Adipocyte (in vitro differentiated cells): Measurements from ENCODE around the gene TRIM71.
"Not testable (repeated sequence)": the region's sequence is repeated elsewhere in the genome, so short reads cannot be mapped to it uniquely, and the experiment has no call there.

Source experiments
- DNase-seq: peaks from one replicate; pipeline ENCODE4 v3.0.0-alpha.2; 2015; ENCODE audit warnings: low read depth
- H3K27me3 ChIP-seq: replicated peaks from 2 replicates; pipeline ENCODE4 v1.7.0; 2013; ENCODE audit warnings: mild to moderate bottlenecking, low read length, moderate library complexity; ENCODE audit not compliant: control insufficient read depth, insufficient read depth
- H3K36me3 ChIP-seq: 2 replicates; pipeline ENCODE4 v1.7.0; 2013; ENCODE audit warnings: low read length, mild to moderate bottlenecking, moderate library complexity; ENCODE audit not compliant: control insufficient read depth, insufficient read depth, severe bottlenecking
- H3K4me1 ChIP-seq: 2 replicates; pipeline ENCODE4 v1.7.0; 2013; ENCODE audit warnings: mild to moderate bottlenecking, low read length, moderate library complexity; ENCODE audit not compliant: control insufficient read depth, insufficient read depth
- H3K4me3 ChIP-seq: 2 replicates; pipeline ENCODE4 v1.7.0; 2013; ENCODE audit warnings: mild to moderate bottlenecking, low read length, moderate library complexity
- H3K9ac ChIP-seq: 2 replicates; pipeline ENCODE4 v1.7.0; 2013; ENCODE audit warnings: mild to moderate bottlenecking, low read length, moderate library complexity
- H3K9me3 ChIP-seq: 2 replicates; pipeline ENCODE4 v1.7.0; 2013; ENCODE audit warnings: mild to moderate bottlenecking, low read length, moderate library complexity; ENCODE audit not compliant: control insufficient read depth

Gene TRIM71

GRCh38 chr3:32820430-32820829 lies 2.6 kb downstream of the TRIM71 start:
- Histone ChIP-seq H3K27me3 (peaks cover 37% of the 10 kb centered on the region), H3K9ac (no peak overlapping the region), H3K4me3 (no peak overlapping the region), H3K4me1 (peaks cover 9% of the 10 kb centered on the region), H3K9me3 (peaks cover 18% of the 10 kb centered on the region), H3K36me3 (no peaks in the 10 kb centered on the region)
- no peak for DNase-seq

- no peak overlapping the region for H3K9ac ChIP-seq
- H3K4me3 ChIP-seq, result peak overlapping the region; percentile 32
- peaks cover 9% of the 10 kb centered on the region for H3K4me1 ChIP-seq
- no peaks in the 10 kb centered on the region for H3K36me3 ChIP-seq
- peaks cover 18% of the 10 kb centered on the region for H3K9me3 ChIP-seq
- DNase-seq, result no peak
- peaks cover 44% of the 10 kb centered on the region for H3K27me3 ChIP-seq
Measured at GRCh38 chr3:32820971-32821685, 3.3 kb downstream of the TRIM71 start.

- Histone ChIP-seq H3K27me3 (peaks cover 44% of the 10 kb centered on the region), H3K9me3 (peaks cover 18% of the 10 kb centered on the region), H3K4me3 (peak overlapping the region; percentile 32), H3K9ac (no peak overlapping the region), H3K4me1 (peaks cover 9% of the 10 kb centered on the region), H3K36me3 (no peaks in the 10 kb centered on the region)
- DNase-seq, result no peak
Measured at GRCh38 chr3:32821686-32822296, 4.0 kb downstream of the TRIM71 start.

GRCh38 chr3:32822609-32823498 lies 5.1 kb downstream of the TRIM71 start:
- Histone ChIP-seq H3K4me1 (peaks cover 5% of the 10 kb centered on the region), H3K36me3 (no peaks in the 10 kb centered on the region), H3K27me3 (peaks cover 44% of the 10 kb centered on the region), H3K4me3 (no peak overlapping the region), H3K9ac (no peak overlapping the region), H3K9me3 (peaks cover 18% of the 10 kb centered on the region)
- DNase-seq, result no peak

GRCh38 chr3:32823641-32824184 lies 5.9 kb downstream of the TRIM71 start:
- not testable (repeated sequence) for H3K4me1 ChIP-seq, H3K9ac ChIP-seq, DNase-seq, H3K36me3 ChIP-seq, H3K4me3 ChIP-seq
- H3K27me3 ChIP-seq, result peaks cover 43% of the 10 kb centered on the region
- peaks cover 17% of the 10 kb centered on the region for H3K9me3 ChIP-seq

- peaks cover 23% of the 10 kb centered on the region for H3K27me3 ChIP-seq
- no peaks in the 10 kb centered on the region for H3K36me3 ChIP-seq
- H3K4me3 ChIP-seq, result no peak overlapping the region
- DNase-seq, result no peak
- H3K9ac ChIP-seq, result no peak overlapping the region
- H3K4me1 ChIP-seq, result peaks cover 5% of the 10 kb centered on the region
- H3K9me3 ChIP-seq, result no peaks in the 10 kb centered on the region
Measured at GRCh38 chr3:32825601-32826375, 8.0 kb downstream of the TRIM71 start.

GRCh38 chr3:32831062-32831461 lies 13.3 kb downstream of the TRIM71 start:
- Histone ChIP-seq H3K27me3 (peaks cover 16% of the 10 kb centered on the region), H3K9me3 (no peaks in the 10 kb centered on the region), H3K9ac (no peak overlapping the region), H3K36me3 (no peaks in the 10 kb centered on the region), H3K4me3 (no peak overlapping the region), H3K4me1 (no peaks in the 10 kb centered on the region)
- DNase-seq, result no peak

GRCh38 chr3:32831791-32832190 lies 14.0 kb downstream of the TRIM71 start:
- H3K9me3 ChIP-seq, result no peaks in the 10 kb centered on the region
- no peak overlapping the region for H3K9ac ChIP-seq
- H3K4me1 ChIP-seq, result no peaks in the 10 kb centered on the region
- peaks cover 22% of the 10 kb centered on the region for H3K27me3 ChIP-seq
- H3K36me3 ChIP-seq, result no peaks in the 10 kb centered on the region
- no peak for DNase-seq
- H3K4me3 ChIP-seq, result no peak overlapping the region

- H3K27me3 ChIP-seq, result peaks cover 22% of the 10 kb centered on the region
- H3K4me1 ChIP-seq, result no peaks in the 10 kb centered on the region
- no peaks in the 10 kb centered on the region for H3K9me3 ChIP-seq
- DNase-seq, result no peak
- no peak overlapping the region for H3K9ac ChIP-seq
- no peak overlapping the region for H3K4me3 ChIP-seq
- no peaks in the 10 kb centered on the region for H3K36me3 ChIP-seq
Measured at GRCh38 chr3:32832193-32832592, 14.4 kb downstream of the TRIM71 start.

GRCh38 chr3:32835049-32835371 lies 17.2 kb downstream of the TRIM71 start:
- no peak overlapping the region for H3K9ac ChIP-seq
- H3K4me3 ChIP-seq, result no peak overlapping the region
- H3K9me3 ChIP-seq, result no peaks in the 10 kb centered on the region
- no peaks in the 10 kb centered on the region for H3K4me1 ChIP-seq
- H3K36me3 ChIP-seq, result no peaks in the 10 kb centered on the region
- DNase-seq, result no peak
- H3K27me3 ChIP-seq, result peaks cover 25% of the 10 kb centered on the region
